IMR-90 (cell line): ENCODE measurements around the gene DHRS3. TPM values are rescaled to one million over a fixed set of nuclear protein-coding genes. Genes with fewer than 3 reads are reported as not detected.

Experiments
- ATAC-seq: fragments of 200-7000 bp; cut with Tn5 transposase; 2 replicates; pipeline ENCODE4 v1.9.1; 2020; ENCODE audit warnings: low read depth, mild to moderate bottlenecking, moderate library complexity
- BruUV-seq: library from RNA; stranded (reverse); fragments of 400-500 nt; replicated peaks from 2 replicates; lab custom pipeline; 2021; lab: Mats Ljungman, UMichigan
- CTCF ChIA-PET: fragments of 300-600 bp; formaldehyde crosslinking; extraction: SDS; loops from one replicate; lab custom pipeline; 2021; ENCODE audit warnings: antibody characterized with exemption; lab: Yijun Ruan, JAX
- POLR2A ChIA-PET: fragments of 300-600 bp; sonication (Branson Sonifier 250); formaldehyde crosslinking; loops from one replicate; lab custom pipeline; 2022; ENCODE audit warnings: antibody characterized with exemption; ENCODE audit not compliant: unreplicated experiment; lab: Charles Lee
- DNase-seq: peaks from one replicate; pipeline ENCODE4 v3.0.0; 2013
- H2AFZ ChIP-seq: replicated peaks from 2 replicates; pipeline ENCODE3; 2013; ENCODE audit warnings: low read length, mild to moderate bottlenecking; ENCODE audit not compliant: poor library complexity
- H2AK5ac ChIP-seq: 2 replicates; pipeline ENCODE4 v1.6.1; 2013; ENCODE audit warnings: low read depth, low read length, inconsistent platforms
- H2AK9ac ChIP-seq: replicated peaks from 2 replicates; pipeline ENCODE3; 2013; ENCODE audit warnings: mild to moderate bottlenecking, low read depth, low read length, moderate library complexity; ENCODE audit not compliant: poor library complexity
- H2BK120ac ChIP-seq: 2 replicates; pipeline ENCODE4 v1.6.1; 2013; ENCODE audit warnings: low read depth, low read length, inconsistent platforms
- H2BK15ac ChIP-seq: 3 replicates; pipeline ENCODE4 v1.6.1; 2013; ENCODE audit warnings: low read depth, low read length, inconsistent platforms
- H2BK20ac ChIP-seq: 2 replicates; pipeline ENCODE4 v1.6.1; 2013; ENCODE audit warnings: low read depth, mild to moderate bottlenecking, inconsistent platforms, low read length, moderate library complexity
- H2BK5ac ChIP-seq: 2 replicates; pipeline ENCODE4 v1.6.1; 2013; ENCODE audit warnings: mild to moderate bottlenecking, low read depth, low read length, inconsistent platforms; ENCODE audit not compliant: poor library complexity, severe bottlenecking
- H3K14ac ChIP-seq: replicated peaks from 2 replicates; pipeline ENCODE4 v1.6.1; 2013; ENCODE audit warnings: low read depth, low read length, inconsistent platforms
- H3K18ac ChIP-seq: 2 replicates; pipeline ENCODE4 v1.6.1; 2013; ENCODE audit warnings: low read depth, low read length, control low read depth
- H3K23ac ChIP-seq: 2 replicates; pipeline ENCODE4 v1.6.1; 2013; ENCODE audit warnings: low read depth, low read length, inconsistent platforms
- H3K27ac ChIP-seq: 2 replicates; pipeline ENCODE4 v1.5.1; 2013; ENCODE audit warnings: mild to moderate bottlenecking, control low read depth, low read length; ENCODE audit not compliant: insufficient read depth
- H3K27me3 ChIP-seq: 2 replicates; pipeline ENCODE4 v1.6.1; 2013; ENCODE audit warnings: low read length; ENCODE audit not compliant: control insufficient read depth, insufficient read depth
- H3K36me3 ChIP-seq: 2 replicates; pipeline ENCODE4 v1.6.1; 2013; ENCODE audit warnings: low read length, mixed read lengths; ENCODE audit not compliant: control insufficient read depth, insufficient read depth
- H3K4ac ChIP-seq: 2 replicates; pipeline ENCODE4 v1.6.1; 2013; ENCODE audit warnings: low read depth, low read length, inconsistent platforms
- H3K4me1 ChIP-seq: 2 replicates; pipeline ENCODE4 v1.6.1; 2013; ENCODE audit warnings: low read length, mixed read lengths; ENCODE audit not compliant: control insufficient read depth, insufficient read depth
- H3K4me2 ChIP-seq: 2 replicates; pipeline ENCODE4 v1.6.1; 2013; ENCODE audit warnings: low read depth, mild to moderate bottlenecking, control low read depth, low read length, moderate library complexity
- H3K4me3 ChIP-seq: 2 replicates; pipeline ENCODE4 v1.5.1; 2013; ENCODE audit warnings: low read depth, mild to moderate bottlenecking, control low read depth, low read length, moderate library complexity; ENCODE audit not compliant: insufficient read depth
- H3K56ac ChIP-seq: 2 replicates; pipeline ENCODE4 v1.6.1; 2013; ENCODE audit warnings: low read length, inconsistent platforms; ENCODE audit not compliant: insufficient read depth; ENCODE audit errors: extremely low read depth
- H3K79me1 ChIP-seq, 2 experiments: 2 replicates each; pipeline ENCODE4 v1.6.1; 2013; ENCODE audit warnings: low read length in 2 of 2, inconsistent platforms in 1 of 2, low read depth in 1 of 2
- H3K9ac ChIP-seq: 2 replicates; pipeline ENCODE4 v1.6.1; 2013; ENCODE audit warnings: low read depth, low read length, control low read depth
- H3K9me1 ChIP-seq: 2 replicates; pipeline ENCODE4 v1.6.1; 2013; ENCODE audit warnings: low read length, inconsistent platforms; ENCODE audit not compliant: insufficient read depth
- H3K9me3 ChIP-seq: 2 replicates; pipeline ENCODE4 v1.6.1; 2013; ENCODE audit warnings: low read length; ENCODE audit not compliant: control insufficient read depth, insufficient read depth
- H4K20me1 ChIP-seq: 2 replicates; pipeline ENCODE4 v1.6.1; 2013; ENCODE audit warnings: low read length, inconsistent platforms; ENCODE audit not compliant: insufficient read depth
- H4K5ac ChIP-seq: 2 replicates; pipeline ENCODE4 v1.6.1; 2013; ENCODE audit warnings: mild to moderate bottlenecking, low read depth, low read length, control low read depth
- H4K8ac ChIP-seq, 2 experiments: 2 replicates each; pipeline ENCODE4 v1.6.1; 2013; ENCODE audit warnings: low read depth in 2 of 2, low read length in 2 of 2, control low read depth in 1 of 2, inconsistent platforms in 1 of 2
- H4K91ac ChIP-seq: 2 replicates; pipeline ENCODE4 v1.6.1; 2013; ENCODE audit warnings: low read depth, low read length, inconsistent platforms; ENCODE audit not compliant: insufficient read depth
- ELK1 ChIP-seq: fragments of 150-350 bp; IDR thresholded peaks from 2 replicates; pipeline ENCODE4 v1.6.1; 2016; ENCODE audit warnings: low read depth, mild to moderate bottlenecking, low read length, moderate library complexity, borderline replicate concordance
- NFE2L2 ChIP-seq: fragments of 150-350 bp; IDR thresholded peaks from 2 replicates; pipeline ENCODE4 v1.6.1; 2016; ENCODE audit warnings: low read depth, mild to moderate bottlenecking, low read length
- WGBS, 2 experiments: methylation state at CpG; one replicate each; pipeline versions ENCODE4 v1.1.5 to v1.1.7; 2013; ENCODE audit warnings: missing lambda C conversion rate in 2 of 2; ENCODE audit not compliant: insufficient read length in 1 of 2; ENCODE audit errors: extremely low coverage in 2 of 2; 5-methylcytosine and 5-hydroxymethylcytosine counted together
- dilution Hi-C: fragments of 300-500 bp; cut with HindIII; formaldehyde crosslinking; loops from one replicate; pipeline ENCODE4 v1.14.3; 2018; ENCODE audit warnings: low sequenced_read_pairs; ENCODE audit not compliant: unreplicated experiment
- in situ Hi-C: fragments of 300-500 bp; cut with MboI; formaldehyde crosslinking; loops from 3 replicates; pipeline ENCODE4 v1.14.3; 2019; ENCODE audit warnings: low sequenced_read_pairs, inconsistent platforms, mixed read lengths
- intact Hi-C: fragments of 100-400 bp; cut with micrococcal nuclease; formaldehyde crosslinking; loops from 2 replicates; pipeline ENCODE4 v1.10.0; 2022
- polyA plus RNA-seq, 3 experiments: library from polyadenylated mRNA; depleted of rRNA; stranded (reverse); fragments of >200 nt; gene quantifications; 2 replicates each; pipeline ENCODE4 v1.2.3, GENCODE V29; 2012; ENCODE audit warnings: low replicate concordance in 1 of 3
- total RNA-seq: library from RNA; depleted of rRNA; stranded (reverse); fragments of >200 nt; gene quantifications from 2 replicates; pipeline ENCODE4 v1.2.3, GENCODE V29; 2012

DHRS3 gene
- total and polyA plus RNA-seq, 2 of the 4 experiments (the other 2 are of a cell fraction), result 11.2 to 14.5 TPM

DNA sequence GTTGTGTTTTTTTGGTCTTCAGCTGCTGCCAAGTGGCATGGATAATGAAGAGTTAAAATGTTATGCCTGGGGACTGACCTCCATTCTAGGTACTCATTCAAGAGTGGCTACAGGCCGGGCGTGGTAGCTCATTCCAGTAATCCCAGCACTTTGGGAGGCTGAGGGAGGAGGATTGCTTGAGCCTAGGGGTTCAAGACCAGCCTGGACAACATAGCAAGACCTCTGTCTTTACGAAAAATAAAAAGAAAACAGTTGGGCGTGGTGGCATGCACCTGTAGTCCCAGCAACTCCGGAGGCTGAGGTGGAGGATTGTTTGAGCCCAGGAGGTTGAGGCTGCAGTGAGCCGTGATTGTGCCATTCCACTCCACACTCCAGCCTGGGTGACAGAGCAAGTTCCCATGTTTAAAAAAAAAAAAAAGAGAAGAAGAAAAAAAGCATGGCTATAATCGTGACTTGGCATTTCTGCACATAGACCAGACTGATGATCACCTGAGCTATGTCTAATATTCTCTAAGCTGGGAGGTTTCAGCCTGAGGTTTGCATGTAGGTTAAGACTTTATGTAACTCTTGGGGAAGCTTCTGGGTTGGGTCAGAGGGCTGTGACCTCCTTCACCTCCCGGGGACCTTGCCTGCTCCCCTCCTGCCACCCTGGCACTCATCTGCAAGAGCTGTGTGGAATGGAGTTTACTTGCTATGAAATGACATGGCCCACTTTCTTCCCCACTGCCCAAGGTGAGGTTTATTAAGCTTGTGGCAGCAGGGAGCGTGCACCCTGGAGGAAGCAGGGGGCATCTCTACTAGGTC is 51.3 kb downstream of the DHRS3 start:
- H3K18ac ChIP-seq, result no peak overlapping the region
- no peak overlapping the region for H2AFZ ChIP-seq
- no peak overlapping the region; the same call in 1 of the 2 replicates for H2BK120ac ChIP-seq
- ATAC-seq, result no peak
- no peak overlapping the region for H2BK5ac ChIP-seq
- no peak overlapping the region for H2AK9ac ChIP-seq
- intact Hi-C loops (no loop called here), dilution Hi-C loops (no loop called here), in situ Hi-C loops (no loop called here)
- H3K4ac ChIP-seq, result no peak overlapping the region
- H3K23ac ChIP-seq, result no peak overlapping the region
- H4K91ac ChIP-seq, result no peak overlapping the region
- H3K36me3 ChIP-seq, result peaks cover 30% of the 10 kb centered on the region
- H2BK15ac ChIP-seq, result no peak overlapping the region
- H3K56ac ChIP-seq, result no peak overlapping the region
- H3K9me1 ChIP-seq, result no peaks in the 10 kb centered on the region
- no peak overlapping the region for H3K4me2 ChIP-seq
- WGBS, 2 experiments, result 80% methylated on average over 1 of the region's 9 CpGs; no CpG with 5 or more reads in 1 of the 2 experiments
- no peaks in the 10 kb centered on the region for H4K20me1 ChIP-seq
- H3K79me1 ChIP-seq, result no peaks in the 10 kb centered on the region
- H3K9me3 ChIP-seq, result peaks cover 19% of the 10 kb centered on the region
- H2AK5ac ChIP-seq, result no peak overlapping the region
- H3K14ac ChIP-seq, result no peak overlapping the region
- H3K4me1 ChIP-seq, result peaks cover 3% of the 10 kb centered on the region; the same call in 1 of the 2 replicates
- TF ChIP-seq ELK1 (no peak), NFE2L2 (peak; percentile 40; the same call in 1 of the 2 replicates)
- no peak overlapping the region for H3K9ac ChIP-seq
- H3K27me3 ChIP-seq, result no peaks in the 10 kb centered on the region
- H4K5ac ChIP-seq, result no peak overlapping the region
- POLR2A ChIA-PET, result no interaction called here
- CTCF ChIA-PET, result interaction anchor here (0.6 kb wide), 1 partner anchor 313 kb away, joined by 4 read pairs; no protein-coding TSS in a partner anchor
- no peak for DNase-seq
- no peak overlapping the region for H4K8ac ChIP-seq
- H2BK20ac ChIP-seq, result no peak overlapping the region
- no peak overlapping the region for H3K27ac ChIP-seq
- no TSS peak for BruUV-seq
- H3K4me3 ChIP-seq, result no peak overlapping the region
